ENCODE results near the gene MSX1. TPM values are rescaled to one million over a fixed set of nuclear protein-coding genes. Genes with fewer than 3 reads are reported as not detected.

MSX1 gene
- total RNA-seq, 2 experiments from 2014 or later: 0.16 to 0.61 TPM

- Mint-ChIP-seq H3K9me3 (no peaks in the 10 kb centered on the region), H3K4me1 (ENCODE audit: low read depth) (peaks cover 3% of the 10 kb centered on the region), H3K27me3 (peaks cover 47% of the 10 kb centered on the region), H3K27ac (no peak overlapping the region), H3K4me3 (no peak overlapping the region), H3K36me3 (ENCODE audit: low read depth) (no peaks in the 10 kb centered on the region)
- intact Hi-C loops (cut with micrococcal nuclease): no loop called here
- POLR2A ChIA-PET: no interaction called here
- DNase-seq (no peak), ATAC-seq (no peak)
- CTCF ChIA-PET: no interaction called here
- no peak for TF ChIP-seq CTCF (IDR thresholded peaks at IDR 0.05)
These were observed 17.6 kb downstream of the MSX1 start for GRCh38 chr4:4876945-4877661.

- Mint-ChIP-seq H3K9me3 (no peaks in the 10 kb centered on the region), H3K36me3 (ENCODE audit: low read depth) (no peaks in the 10 kb centered on the region), H3K4me1 (ENCODE audit: low read depth) (no peaks in the 10 kb centered on the region), H3K27me3 (peaks cover 25% of the 10 kb centered on the region), H3K27ac (no peak overlapping the region), H3K4me3 (no peak overlapping the region)
- no peak for ATAC-seq
- peak; percentile 47 for TF ChIP-seq CTCF (IDR thresholded peaks at IDR 0.05)
- DNase-seq: no peak
- CTCF ChIA-PET: interaction anchor here (1.5 to 2.0 kb wide), 2 partner anchors 11 to 12 kb away, joined by 4 to 5 read pairs; no protein-coding TSS in a partner anchor
- intact Hi-C loops (cut with micrococcal nuclease): no loop called here
- POLR2A ChIA-PET: no interaction called here
These were observed 21.0 kb downstream of the MSX1 start for GRCh38 chr4:4880492-4880891.

GRCh38 chr4:4881432-4881831, 22.0 kb downstream of the MSX1 start:
- H3K27ac Mint-ChIP-seq: no peak overlapping the region
- no peak overlapping the region for H3K4me3 Mint-ChIP-seq
- POLR2A ChIA-PET: no interaction called here
- no peak for ATAC-seq
- CTCF ChIA-PET: interaction anchor here (1.5 to 2.0 kb wide), 2 partner anchors 10 to 11 kb away, joined by 4 to 5 read pairs; no protein-coding TSS in a partner anchor
- no peaks in the 10 kb centered on the region for H3K4me1 Mint-ChIP-seq (ENCODE audit: low read depth)
- H3K9me3 Mint-ChIP-seq: no peaks in the 10 kb centered on the region
- intact Hi-C loops (cut with micrococcal nuclease): no loop called here
- peaks cover 20% of the 10 kb centered on the region for H3K27me3 Mint-ChIP-seq
- TF ChIP-seq CTCF (IDR thresholded peaks at IDR 0.05): no peak
- DNase-seq: no peak
- H3K36me3 Mint-ChIP-seq (ENCODE audit: low read depth): no peaks in the 10 kb centered on the region

GRCh38 chr4:4884611-4885010, 25.1 kb downstream of the MSX1 start:
- DNase-seq (no peak), ATAC-seq (no peak)
- no peak for TF ChIP-seq CTCF (IDR thresholded peaks at IDR 0.05)
- H3K9me3 Mint-ChIP-seq: no peaks in the 10 kb centered on the region
- no peaks in the 10 kb centered on the region for H3K4me1 Mint-ChIP-seq (ENCODE audit: low read depth)
- CTCF ChIA-PET: no interaction called here
- peaks cover 19% of the 10 kb centered on the region for H3K27me3 Mint-ChIP-seq
- POLR2A ChIA-PET: no interaction called here
- intact Hi-C loops (cut with micrococcal nuclease): no loop called here
- H3K27ac Mint-ChIP-seq: no peak overlapping the region
- H3K4me3 Mint-ChIP-seq: no peak overlapping the region
- H3K36me3 Mint-ChIP-seq (ENCODE audit: low read depth): no peaks in the 10 kb centered on the region

- no peaks in the 10 kb centered on the region for H3K4me1 Mint-ChIP-seq (ENCODE audit: low read depth)
These were observed 28.0 kb downstream of the MSX1 start for GRCh38 chr4:4887426-4887825.

More at GRCh38 chr4:4887426-4887825, 28.0 kb downstream of the MSX1 start:
- intact Hi-C loops (cut with micrococcal nuclease): no loop called here
- H3K27ac Mint-ChIP-seq: no peak overlapping the region
- ATAC-seq (no peak), DNase-seq (no peak)
- POLR2A ChIA-PET: no interaction called here
- H3K27me3 Mint-ChIP-seq: peaks cover 10% of the 10 kb centered on the region
- CTCF ChIA-PET: no interaction called here
- H3K9me3 Mint-ChIP-seq: no peaks in the 10 kb centered on the region
- H3K4me3 Mint-ChIP-seq: no peak overlapping the region
- TF ChIP-seq CTCF (IDR thresholded peaks at IDR 0.05): no peak
- H3K36me3 Mint-ChIP-seq (ENCODE audit: low read depth): no peaks in the 10 kb centered on the region

Measured in activated CD8-positive, alpha-beta T cell treated with anti-CD3 and anti-CD28 coated beads for 36 hours (primary cell).